Karpas-422 (cell line): Measurements from ENCODE around the gene PPP1R13L. TPM values are rescaled to one million over a fixed set of nuclear protein-coding genes. Genes with fewer than 3 reads are reported as not detected.

Source experiments
- DNase-seq: peaks from one replicate; pipeline ENCODE4 v3.0.0-alpha.2; 2015
- H2AFZ ChIP-seq: fragments of 200-600 bp; sonication (generic); 2 replicates; pipeline ENCODE4 v1.6.1; 2014; ENCODE audit warnings: antibody characterized with exemption, low read length, mixed read lengths
- H3K27ac ChIP-seq: fragments of 200-600 bp; sonication (generic); 2 replicates; pipeline ENCODE4 v1.5.1; 2014; ENCODE audit warnings: mild to moderate bottlenecking, low read length, moderate library complexity
- H3K27me3 ChIP-seq: fragments of 200-600 bp; sonication (generic); 2 replicates; pipeline ENCODE4 v1.6.1; 2014; ENCODE audit warnings: low read length, mixed read lengths
- H3K36me3 ChIP-seq: fragments of 200-600 bp; sonication (generic); 2 replicates; pipeline ENCODE4 v1.6.1; 2014; ENCODE audit warnings: low read length, mixed read lengths; ENCODE audit not compliant: insufficient read depth
- H3K4me1 ChIP-seq: fragments of 200-600 bp; sonication (generic); 2 replicates; pipeline ENCODE4 v1.6.1; 2014; ENCODE audit warnings: mild to moderate bottlenecking, low read length, mixed read lengths
- H3K4me2 ChIP-seq: fragments of 200-600 bp; sonication (generic); 2 replicates; pipeline ENCODE4 v1.6.1; 2014; ENCODE audit warnings: low read length, low read depth, mild to moderate bottlenecking; ENCODE audit not compliant: poor library complexity, severe bottlenecking
- H3K4me3 ChIP-seq: fragments of 200-600 bp; sonication (generic); 2 replicates; pipeline ENCODE4 v1.5.1; 2014; ENCODE audit warnings: mild to moderate bottlenecking, antibody characterized with exemption, low read length, mixed read lengths
- H3K79me2 ChIP-seq: fragments of 200-600 bp; sonication (generic); 2 replicates; pipeline ENCODE4 v1.6.1; 2014; ENCODE audit warnings: mild to moderate bottlenecking, low read length, mixed read lengths
- H3K9ac ChIP-seq: fragments of 200-600 bp; sonication (generic); 2 replicates; pipeline ENCODE4 v1.6.0; 2014; ENCODE audit warnings: low read length
- H3K9me2 ChIP-seq: fragments of 200-600 bp; sonication (generic), shearing (Covaris generic); replicated peaks from 2 replicates; pipeline ENCODE4 v1.6.0; 2014; ENCODE audit warnings: mild to moderate bottlenecking, low read length, moderate library complexity; ENCODE audit not compliant: insufficient read depth
- H3K9me3 ChIP-seq: fragments of 300-700, 200-600 bp; sonication (generic); 2 replicates; pipeline ENCODE4 v1.6.1; 2014; ENCODE audit warnings: low read length, mixed read lengths
- H4K20me1 ChIP-seq: fragments of 200-600 bp; sonication (generic); 2 replicates; pipeline ENCODE4 v1.6.1; 2014; ENCODE audit warnings: mild to moderate bottlenecking, antibody characterized with exemption, low read length, low read depth; ENCODE audit not compliant: insufficient read depth
- total RNA-seq: library from RNA; depleted of rRNA; stranded (reverse); fragments of >200 nt; shearing (Covaris generic); gene quantifications from 2 replicates; pipeline ENCODE4 v1.2.3, GENCODE V29; 2014; ENCODE audit warnings: low replicate concordance

Gene PPP1R13L
- total RNA-seq, 1 experiment from 2014 or later = 1.1 TPM

GRCh38 chr19:45348367-45349125 lies 56.3 kb downstream of the PPP1R13L start:
- no peak for DNase-seq
- no peaks in the 10 kb centered on the region for H3K27me3 ChIP-seq
- H3K27ac ChIP-seq = no peak overlapping the region
- H3K36me3 ChIP-seq = no peaks in the 10 kb centered on the region
- H2AFZ ChIP-seq = no peak overlapping the region
- no peaks in the 10 kb centered on the region for H3K4me1 ChIP-seq
- no peaks in the 10 kb centered on the region for H3K9me3 ChIP-seq
- H4K20me1 ChIP-seq = 0 out of 2 replicates have a peak, but pooled peaks cover 2% of the 10 kb centered on the region
- no peak overlapping the region for H3K9ac ChIP-seq
- no peak overlapping the region for H3K4me3 ChIP-seq
- H3K79me2 ChIP-seq = no peaks in the 10 kb centered on the region
- H3K9me2 ChIP-seq = no peaks in the 10 kb centered on the region
- H3K4me2 ChIP-seq = no peak overlapping the region

- H3K27me3 ChIP-seq = no peaks in the 10 kb centered on the region
- H3K4me1 ChIP-seq = no peaks in the 10 kb centered on the region
These were observed 57.1 kb downstream of the PPP1R13L start for GRCh38 chr19:45347570-45348366.

GRCh38 chr19:45346449-45346848 lies 58.4 kb downstream of the PPP1R13L start:
- no peaks in the 10 kb centered on the region for H3K79me2 ChIP-seq
- H3K36me3 ChIP-seq = no peaks in the 10 kb centered on the region
- H3K27me3 ChIP-seq = no peaks in the 10 kb centered on the region
- DNase-seq = no peak
- no peaks in the 10 kb centered on the region for H3K9me3 ChIP-seq
- no peak overlapping the region for H3K4me3 ChIP-seq
- no peak overlapping the region for H3K9ac ChIP-seq
- no peak overlapping the region for H2AFZ ChIP-seq
- no peaks in the 10 kb centered on the region for H3K4me1 ChIP-seq
- no peak overlapping the region for H3K27ac ChIP-seq
- 0 out of 2 replicates have a peak, but pooled peaks cover 2% of the 10 kb centered on the region for H4K20me1 ChIP-seq
- no peaks in the 10 kb centered on the region for H3K9me2 ChIP-seq
- no peak overlapping the region for H3K4me2 ChIP-seq

More at GRCh38 chr19:45347570-45348366, 57.1 kb downstream of the PPP1R13L start:
- Histone ChIP-seq H3K79me2 (no peaks in the 10 kb centered on the region), H3K36me3 (no peaks in the 10 kb centered on the region), H3K9me2 (no peaks in the 10 kb centered on the region), H3K4me2 (no peak overlapping the region), H3K9me3 (no peaks in the 10 kb centered on the region), H3K27ac (no peak overlapping the region), H4K20me1 (0 out of 2 replicates have a peak, but pooled peaks cover 2% of the 10 kb centered on the region), H3K9ac (no peak overlapping the region), H2AFZ (no peak overlapping the region), H3K4me3 (no peak overlapping the region)
- no peak for DNase-seq

GRCh38 chr19:45345506-45345860 lies 59.4 kb downstream of the PPP1R13L start:
- Histone ChIP-seq H3K9me3 (no peaks in the 10 kb centered on the region), H3K4me2 (no peak overlapping the region), H3K4me3 (no peak overlapping the region), H2AFZ (no peak overlapping the region), H3K27ac (no peak overlapping the region), H3K4me1 (no peaks in the 10 kb centered on the region), H3K36me3 (no peaks in the 10 kb centered on the region), H3K9ac (no peak overlapping the region), H3K27me3 (no peaks in the 10 kb centered on the region), H3K79me2 (no peaks in the 10 kb centered on the region), H3K9me2 (no peaks in the 10 kb centered on the region), H4K20me1 (0 out of 2 replicates have a peak, but pooled peaks cover 2% of the 10 kb centered on the region)
- DNase-seq = no peak

- H3K27ac ChIP-seq = no peak overlapping the region
- H3K4me3 ChIP-seq = no peak overlapping the region
- no peaks in the 10 kb centered on the region for H3K27me3 ChIP-seq
- H3K4me1 ChIP-seq = no peaks in the 10 kb centered on the region
- H3K36me3 ChIP-seq = no peaks in the 10 kb centered on the region
- no peaks in the 10 kb centered on the region for H3K9me3 ChIP-seq
- no peaks in the 10 kb centered on the region for H3K79me2 ChIP-seq
- no peak overlapping the region for H2AFZ ChIP-seq
- H4K20me1 ChIP-seq = no peaks in the 10 kb centered on the region
- H3K4me2 ChIP-seq = no peak overlapping the region
- no peaks in the 10 kb centered on the region for H3K9me2 ChIP-seq
- H3K9ac ChIP-seq = no peak overlapping the region
- no peak for DNase-seq
These were observed 60.0 kb downstream of the PPP1R13L start for GRCh38 chr19:45344621-45345505.

- no peaks in the 10 kb centered on the region for H4K20me1 ChIP-seq
- H3K9ac ChIP-seq = no peak overlapping the region
- no peak overlapping the region for H2AFZ ChIP-seq
- H3K27ac ChIP-seq = no peak overlapping the region
- DNase-seq = no peak
- H3K4me2 ChIP-seq = no peak overlapping the region
- H3K9me3 ChIP-seq = no peaks in the 10 kb centered on the region
- H3K9me2 ChIP-seq = no peaks in the 10 kb centered on the region
- H3K4me1 ChIP-seq = peaks cover 2% of the 10 kb centered on the region; the same call in 1 of the 2 replicates
- H3K4me3 ChIP-seq = no peak overlapping the region
- no peaks in the 10 kb centered on the region for H3K27me3 ChIP-seq
- H3K36me3 ChIP-seq = no peaks in the 10 kb centered on the region
- no peaks in the 10 kb centered on the region for H3K79me2 ChIP-seq
These were observed 62.0 kb downstream of the PPP1R13L start for GRCh38 chr19:45342911-45343310.

- Histone ChIP-seq H3K9me3 (no peaks in the 10 kb centered on the region), H3K9ac (no peak overlapping the region), H4K20me1 (no peaks in the 10 kb centered on the region), H2AFZ (no peak overlapping the region), H3K27me3 (no peaks in the 10 kb centered on the region), H3K4me1 (peaks cover 2% of the 10 kb centered on the region; the same call in 1 of the 2 replicates), H3K36me3 (no peaks in the 10 kb centered on the region), H3K79me2 (no peaks in the 10 kb centered on the region), H3K4me2 (no peak overlapping the region), H3K4me3 (no peak overlapping the region), H3K27ac (no peak overlapping the region), H3K9me2 (no peaks in the 10 kb centered on the region)
- no peak for DNase-seq
These were observed 63.9 kb downstream of the PPP1R13L start for GRCh38 chr19:45340899-45341453.
